ENCODE measurements around the gene CHRM1.
"Not testable (repeated sequence)": the region's sequence is repeated elsewhere in the genome, so short reads cannot be mapped to it uniquely, and the experiment has no call there.

Gene CHRM1

GRCh38 chr11:62921201-62921572 is at the start of gene CHRM1:
CHRM1 (minus strand) TSS chr11:62921363; CDS start chr11:62911100, 10,263 bp downstream.
- no peak for DNase-seq (ENCODE audit: low read depth)

GRCh38 chr11:62965574-62965973 is 44.4 kb upstream of the CHRM1 start:
- DNase-seq (ENCODE audit: low read depth): no peak

- DNase-seq (ENCODE audit: low read depth): no peak
These were observed 41.2 kb upstream of the CHRM1 start for GRCh38 chr11:62962391-62962790.

- DNase-seq (ENCODE audit: low read depth): no peak
These were observed 39.9 kb upstream of the CHRM1 start for GRCh38 chr11:62961017-62961570.

GRCh38 chr11:62959422-62959980 is 38.3 kb upstream of the CHRM1 start:
- no peak for DNase-seq (ENCODE audit: low read depth)

GRCh38 chr11:62958547-62959421 is 37.6 kb upstream of the CHRM1 start:
- DNase-seq (ENCODE audit: low read depth): no peak

GRCh38 chr11:62957147-62957546 is 36.0 kb upstream of the CHRM1 start:
- DNase-seq (ENCODE audit: low read depth): no peak

GRCh38 chr11:62954478-62954877 is 33.3 kb upstream of the CHRM1 start:
- no peak for DNase-seq (ENCODE audit: low read depth)

GRCh38 chr11:62953811-62954210 is 32.6 kb upstream of the CHRM1 start:
- no peak for DNase-seq (ENCODE audit: low read depth)

GRCh38 chr11:62948765-62949320 is 27.7 kb upstream of the CHRM1 start:
- DNase-seq (ENCODE audit: low read depth): no peak

- not testable (repeated sequence) for DNase-seq (ENCODE audit: low read depth)
These were observed 24.4 kb upstream of the CHRM1 start for GRCh38 chr11:62945538-62945937.

GRCh38 chr11:62937528-62937927 is 16.4 kb upstream of the CHRM1 start:
- DNase-seq (ENCODE audit: low read depth): not testable (repeated sequence)

- DNase-seq (ENCODE audit: low read depth): no peak
These were observed 13.3 kb upstream of the CHRM1 start for GRCh38 chr11:62934496-62934785.

- DNase-seq (ENCODE audit: low read depth): no peak
These were observed 12.8 kb upstream of the CHRM1 start for GRCh38 chr11:62933750-62934495.

GRCh38 chr11:62933285-62933684 is 12.1 kb upstream of the CHRM1 start:
- DNase-seq (ENCODE audit: low read depth): no peak

- DNase-seq (ENCODE audit: low read depth): no peak
These were observed 10.5 kb upstream of the CHRM1 start for GRCh38 chr11:62931499-62932278.

GRCh38 chr11:62930666-62931065 is 9.5 kb upstream of the CHRM1 start:
- DNase-seq (ENCODE audit: low read depth): no peak

GRCh38 chr11:62930157-62930556 is 9.0 kb upstream of the CHRM1 start:
- DNase-seq (ENCODE audit: low read depth): no peak

GRCh38 chr11:62928011-62928410 is 6.8 kb upstream of the CHRM1 start:
- no peak for DNase-seq (ENCODE audit: low read depth)

GRCh38 chr11:62926680-62927455 is 5.7 kb upstream of the CHRM1 start:
- DNase-seq (ENCODE audit: low read depth): no peak
